ENCODE measurements around the gene WFIKKN2.

GRCh38 chr17:50841949-50842354 lies 6.6 kb downstream of the WFIKKN2 start:
- TF ChIP-seq POLR2AphosphoS5 (IDR thresholded peaks at IDR 0.05; ENCODE audit: borderline replicate concordance, low read depth, low read length) (no peak), EZH2 (IDR thresholded peaks at IDR 0.05) (no peak), FOXP2 (optimal IDR thresholded peaks at IDR 0.05; ENCODE audit: control extremely low read depth, extremely low read length, insufficient read depth) (no peak)

Measured in SK-N-MC (cell line).